HepG2 (cell line): ENCODE results near the gene CDKN3. TPM values are rescaled to one million over a fixed set of nuclear protein-coding genes. Genes with fewer than 3 reads are reported as not detected.

Experiments used
- ASH2L ChIP-seq: fragments of 300-600, 200-600 bp; sonication (generic); IDR thresholded peaks from 2 replicates; pipeline ENCODE4 v1.7.0; 2017; ENCODE audit warnings: low read depth, mild to moderate bottlenecking, moderate library complexity, mixed read lengths, low read length; ENCODE audit not compliant: insufficient read length
- HMG20B ChIP-seq: conservative IDR thresholded peaks from 2 replicates; pipeline ENCODE4 v1.6.1; 2016; ENCODE audit warnings: missing genetic modification reagents, missing compliant biosample characterization
- HNRNPL ChIP-seq: fragments of 200-400 bp; formaldehyde crosslinking; IDR thresholded peaks from 2 replicates; pipeline ENCODE4 v1.6.1; 2017; ENCODE audit warnings: mild to moderate bottlenecking, low read depth, low read length
- HOXA9 ChIP-seq: sonication (generic); formaldehyde crosslinking; IDR thresholded peaks from 2 replicates; pipeline ENCODE4 v1.8.1; 2022; ENCODE audit warnings: missing genetic modification reagents, mild to moderate bottlenecking, moderate library complexity, borderline replicate concordance
- KDM5A ChIP-seq: fragments of 200-600 bp; sonication (generic); IDR thresholded peaks from 2 replicates; pipeline ENCODE4 v1.7.0; 2018; ENCODE audit warnings: antibody characterized with exemption, mild to moderate bottlenecking, low read length, borderline replicate concordance
- NFKBIZ ChIP-seq: IDR thresholded peaks from 2 replicates; pipeline ENCODE4 v1.6.1; 2018; ENCODE audit warnings: missing genetic modification reagents, missing compliant biosample characterization
- POGZ ChIP-seq: sonication (generic); formaldehyde crosslinking; IDR thresholded peaks from 2 replicates; pipeline ENCODE4 v1.4.0; 2020; ENCODE audit warnings: mild to moderate bottlenecking, missing genetic modification reagents
- ZNF101 ChIP-seq: sonication (generic); formaldehyde crosslinking; IDR thresholded peaks from 2 replicates; pipeline ENCODE4 v1.4.0; 2020; ENCODE audit warnings: mild to moderate bottlenecking, low read depth, missing genetic modification reagents, borderline replicate concordance
- ZNF17 ChIP-seq: sonication (generic); formaldehyde crosslinking; IDR thresholded peaks from 2 replicates; pipeline ENCODE4 v1.5.0; 2020; ENCODE audit warnings: mild to moderate bottlenecking, missing genetic modification reagents
- ZNF235 ChIP-seq: sonication (generic); formaldehyde crosslinking; IDR thresholded peaks from 2 replicates; pipeline ENCODE4 v1.8.1; 2023; ENCODE audit warnings: mild to moderate bottlenecking, missing genetic modification reagents, borderline replicate concordance
- ZNF354B ChIP-seq: sonication (generic); formaldehyde crosslinking; IDR thresholded peaks from 2 replicates; pipeline ENCODE4 v1.8.0; 2022; ENCODE audit warnings: mild to moderate bottlenecking, missing genetic modification reagents
- ZNF557 ChIP-seq: sonication (generic); formaldehyde crosslinking; IDR thresholded peaks from 2 replicates; pipeline ENCODE4 v1.4.0; 2020; ENCODE audit warnings: missing genetic modification reagents
- ZNF83 ChIP-seq: sonication (generic); formaldehyde crosslinking; IDR thresholded peaks from 2 replicates; pipeline ENCODE4 v1.4.0; 2020; ENCODE audit warnings: missing genetic modification reagents, mild to moderate bottlenecking, borderline replicate concordance
- polyA plus RNA-seq, 8 experiments: library from polyadenylated mRNA; depleted of rRNA in 3 of 8; stranded (reverse) in 7 of 8; unstranded in 1 of 8; fragments of >200 nt; fragmentation: Illumina TruSeq in 4 of 8; extraction: Trizol in 4 of 8; gene quantifications; 2 replicates each; pipeline versions ENCODE4 v1.2.1 to v1.2.3, GENCODE V29; 2011 to 2016; ENCODE audit warnings: low read depth in 4 of 8, missing spikeins in 1 of 8, mixed read lengths in 1 of 8; ENCODE audit not compliant: insufficient read depth in 1 of 8
- total RNA-seq, 5 experiments: library from RNA; depleted of rRNA; stranded (reverse); fragments of >200 nt; fragmentation: Illumina TruSeq; extraction: Trizol; gene quantifications; 2 replicates each; pipeline ENCODE4 v1.2.3, GENCODE V29; 2016; ENCODE audit warnings: low read depth in 1 of 5
- TF ChIP-seq, protein P1 (sequence below): sonication (generic); formaldehyde crosslinking; IDR thresholded peaks from 2 replicates; pipeline ENCODE4 v1.5.1; 2020; ENCODE audit warnings: mild to moderate bottlenecking, moderate library complexity, missing genetic modification reagents
- TF ChIP-seq, protein P2 (sequence below): sonication (generic); formaldehyde crosslinking; IDR thresholded peaks from 2 replicates; pipeline ENCODE4 v1.8.0; 2022; ENCODE audit warnings: mild to moderate bottlenecking, missing genetic modification reagents
- TF ChIP-seq, protein P3 (sequence below): sonication (generic); formaldehyde crosslinking; IDR thresholded peaks from 2 replicates; pipeline ENCODE4 v1.5.1; 2020; ENCODE audit warnings: missing genetic modification reagents, mild to moderate bottlenecking, borderline replicate concordance
- TF ChIP-seq, protein P4 (sequence below): sonication (generic); formaldehyde crosslinking; IDR thresholded peaks from 2 replicates; pipeline ENCODE4 v1.4.0; 2020; ENCODE audit warnings: mild to moderate bottlenecking, missing genetic modification reagents
- TF ChIP-seq, protein P5 (sequence below): sonication (generic); formaldehyde crosslinking; IDR thresholded peaks from 2 replicates; pipeline ENCODE4 v1.5.0; 2020; ENCODE audit warnings: mild to moderate bottlenecking, missing genetic modification reagents

CDKN3 gene
- total and polyA plus RNA-seq, 2 of the 13 experiments (the other 11 are each of a cell fraction or from before 2014, with no cell fraction given): 63.0 to 88.9 TPM

DNA sequence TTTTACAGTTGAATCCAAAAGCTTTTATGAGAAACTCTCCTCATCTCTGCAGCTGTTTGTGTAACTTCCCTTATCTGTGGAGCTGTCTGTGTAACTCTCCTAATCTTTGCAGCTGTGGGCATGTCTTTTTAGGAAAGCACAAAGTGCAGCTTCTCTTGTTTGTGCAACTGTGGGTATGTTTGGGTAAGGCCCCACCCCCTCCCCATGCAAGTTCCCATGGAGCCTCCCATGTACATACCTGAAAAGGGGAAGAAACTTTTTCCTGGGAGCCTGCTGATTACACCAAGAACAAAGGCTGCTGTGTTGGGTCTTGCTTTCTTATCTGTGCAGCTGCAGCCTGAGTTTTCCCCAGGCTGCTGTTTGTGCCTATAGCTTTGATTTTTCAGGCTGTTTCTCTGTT, 42.7 kb upstream of the CDKN3 start (continued):
- TF ChIP-seq, protein P1, sequence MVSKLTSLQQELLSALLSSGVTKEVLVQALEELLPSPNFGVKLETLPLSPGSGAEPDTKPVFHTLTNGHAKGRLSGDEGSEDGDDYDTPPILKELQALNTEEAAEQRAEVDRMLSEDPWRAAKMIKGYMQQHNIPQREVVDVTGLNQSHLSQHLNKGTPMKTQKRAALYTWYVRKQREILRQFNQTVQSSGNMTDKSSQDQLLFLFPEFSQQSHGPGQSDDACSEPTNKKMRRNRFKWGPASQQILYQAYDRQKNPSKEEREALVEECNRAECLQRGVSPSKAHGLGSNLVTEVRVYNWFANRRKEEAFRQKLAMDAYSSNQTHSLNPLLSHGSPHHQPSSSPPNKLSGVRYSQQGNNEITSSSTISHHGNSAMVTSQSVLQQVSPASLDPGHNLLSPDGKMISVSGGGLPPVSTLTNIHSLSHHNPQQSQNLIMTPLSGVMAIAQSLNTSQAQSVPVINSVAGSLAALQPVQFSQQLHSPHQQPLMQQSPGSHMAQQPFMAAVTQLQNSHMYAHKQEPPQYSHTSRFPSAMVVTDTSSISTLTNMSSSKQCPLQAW: peak; percentile 90
- TF ChIP-seq ZNF17 (CRISPR knock-in tag) (no peak), ZNF101 (CRISPR knock-in tag) (no peak), ZNF354B (CRISPR knock-in tag) (no peak), ZNF235 (CRISPR knock-in tag) (no peak), POGZ (CRISPR knock-in tag) (peak; percentile 92), HNRNPL (no peak), NFKBIZ (CRISPR knock-in tag) (peak; percentile 85; the same call in 1 of the 2 replicates), HOXA9 (CRISPR knock-in tag) (no peak), KDM5A (no peak), ZNF557 (CRISPR knock-in tag) (peak; percentile 71; the same call in 1 of the 2 replicates), ASH2L (peak; percentile 62), ZNF83 (CRISPR knock-in tag) (no peak), HMG20B (CRISPR knock-in tag) (peak; percentile 87)
- TF ChIP-seq, protein P2, sequence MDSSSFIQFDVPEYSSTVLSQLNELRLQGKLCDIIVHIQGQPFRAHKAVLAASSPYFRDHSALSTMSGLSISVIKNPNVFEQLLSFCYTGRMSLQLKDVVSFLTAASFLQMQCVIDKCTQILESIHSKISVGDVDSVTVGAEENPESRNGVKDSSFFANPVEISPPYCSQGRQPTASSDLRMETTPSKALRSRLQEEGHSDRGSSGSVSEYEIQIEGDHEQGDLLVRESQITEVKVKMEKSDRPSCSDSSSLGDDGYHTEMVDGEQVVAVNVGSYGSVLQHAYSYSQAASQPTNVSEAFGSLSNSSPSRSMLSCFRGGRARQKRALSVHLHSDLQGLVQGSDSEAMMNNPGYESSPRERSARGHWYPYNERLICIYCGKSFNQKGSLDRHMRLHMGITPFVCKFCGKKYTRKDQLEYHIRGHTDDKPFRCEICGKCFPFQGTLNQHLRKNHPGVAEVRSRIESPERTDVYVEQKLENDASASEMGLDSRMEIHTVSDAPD: no peak; the same call in 1 of the 2 replicates
- TF ChIP-seq, protein P3, sequence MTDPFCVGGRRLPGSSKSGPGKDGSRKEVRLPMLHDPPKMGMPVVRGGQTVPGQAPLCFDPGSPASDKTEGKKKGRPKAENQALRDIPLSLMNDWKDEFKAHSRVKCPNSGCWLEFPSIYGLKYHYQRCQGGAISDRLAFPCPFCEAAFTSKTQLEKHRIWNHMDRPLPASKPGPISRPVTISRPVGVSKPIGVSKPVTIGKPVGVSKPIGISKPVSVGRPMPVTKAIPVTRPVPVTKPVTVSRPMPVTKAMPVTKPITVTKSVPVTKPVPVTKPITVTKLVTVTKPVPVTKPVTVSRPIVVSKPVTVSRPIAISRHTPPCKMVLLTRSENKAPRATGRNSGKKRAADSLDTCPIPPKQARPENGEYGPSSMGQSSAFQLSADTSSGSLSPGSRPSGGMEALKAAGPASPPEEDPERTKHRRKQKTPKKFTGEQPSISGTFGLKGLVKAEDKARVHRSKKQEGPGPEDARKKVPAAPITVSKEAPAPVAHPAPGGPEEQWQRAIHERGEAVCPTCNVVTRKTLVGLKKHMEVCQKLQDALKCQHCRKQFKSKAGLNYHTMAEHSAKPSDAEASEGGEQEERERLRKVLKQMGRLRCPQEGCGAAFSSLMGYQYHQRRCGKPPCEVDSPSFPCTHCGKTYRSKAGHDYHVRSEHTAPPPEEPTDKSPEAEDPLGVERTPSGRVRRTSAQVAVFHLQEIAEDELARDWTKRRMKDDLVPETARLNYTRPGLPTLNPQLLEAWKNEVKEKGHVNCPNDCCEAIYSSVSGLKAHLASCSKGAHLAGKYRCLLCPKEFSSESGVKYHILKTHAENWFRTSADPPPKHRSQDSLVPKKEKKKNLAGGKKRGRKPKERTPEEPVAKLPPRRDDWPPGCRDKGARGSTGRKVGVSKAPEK: peak; percentile 93
- TF ChIP-seq, protein P4, sequence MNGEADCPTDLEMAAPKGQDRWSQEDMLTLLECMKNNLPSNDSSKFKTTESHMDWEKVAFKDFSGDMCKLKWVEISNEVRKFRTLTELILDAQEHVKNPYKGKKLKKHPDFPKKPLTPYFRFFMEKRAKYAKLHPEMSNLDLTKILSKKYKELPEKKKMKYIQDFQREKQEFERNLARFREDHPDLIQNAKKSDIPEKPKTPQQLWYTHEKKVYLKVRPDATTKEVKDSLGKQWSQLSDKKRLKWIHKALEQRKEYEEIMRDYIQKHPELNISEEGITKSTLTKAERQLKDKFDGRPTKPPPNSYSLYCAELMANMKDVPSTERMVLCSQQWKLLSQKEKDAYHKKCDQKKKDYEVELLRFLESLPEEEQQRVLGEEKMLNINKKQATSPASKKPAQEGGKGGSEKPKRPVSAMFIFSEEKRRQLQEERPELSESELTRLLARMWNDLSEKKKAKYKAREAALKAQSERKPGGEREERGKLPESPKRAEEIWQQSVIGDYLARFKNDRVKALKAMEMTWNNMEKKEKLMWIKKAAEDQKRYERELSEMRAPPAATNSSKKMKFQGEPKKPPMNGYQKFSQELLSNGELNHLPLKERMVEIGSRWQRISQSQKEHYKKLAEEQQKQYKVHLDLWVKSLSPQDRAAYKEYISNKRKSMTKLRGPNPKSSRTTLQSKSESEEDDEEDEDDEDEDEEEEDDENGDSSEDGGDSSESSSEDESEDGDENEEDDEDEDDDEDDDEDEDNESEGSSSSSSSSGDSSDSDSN (CRISPR knock-in tag): peak; percentile 75
- TF ChIP-seq, protein P5, sequence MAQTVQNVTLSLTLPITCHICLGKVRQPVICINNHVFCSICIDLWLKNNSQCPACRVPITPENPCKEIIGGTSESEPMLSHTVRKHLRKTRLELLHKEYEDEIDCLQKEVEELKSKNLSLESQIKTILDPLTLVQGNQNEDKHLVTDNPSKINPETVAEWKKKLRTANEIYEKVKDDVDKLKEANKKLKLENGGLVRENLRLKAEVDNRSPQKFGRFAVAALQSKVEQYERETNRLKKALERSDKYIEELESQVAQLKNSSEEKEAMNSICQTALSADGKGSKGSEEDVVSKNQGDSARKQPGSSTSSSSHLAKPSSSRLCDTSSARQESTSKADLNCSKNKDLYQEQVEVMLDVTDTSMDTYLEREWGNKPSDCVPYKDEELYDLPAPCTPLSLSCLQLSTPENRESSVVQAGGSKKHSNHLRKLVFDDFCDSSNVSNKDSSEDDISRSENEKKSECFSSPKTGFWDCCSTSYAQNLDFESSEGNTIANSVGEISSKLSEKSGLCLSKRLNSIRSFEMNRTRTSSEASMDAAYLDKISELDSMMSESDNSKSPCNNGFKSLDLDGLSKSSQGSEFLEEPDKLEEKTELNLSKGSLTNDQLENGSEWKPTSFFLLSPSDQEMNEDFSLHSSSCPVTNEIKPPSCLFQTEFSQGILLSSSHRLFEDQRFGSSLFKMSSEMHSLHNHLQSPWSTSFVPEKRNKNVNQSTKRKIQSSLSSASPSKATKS: no peak
